Stimulated activated CD8-positive, alpha-beta memory T cell treated with anti-CD3 and anti-CD28 coated beads, Interleukin-7, amount 100 ng/mL, for 48 hours (primary cell): Measurements from ENCODE around the gene ZNF879.
A peak's percentile ranks its signal among the peaks of the same experiment; 100 is the strongest.

Source experiments
- DNase-seq, 2 donors: peaks; one replicate each; pipeline ENCODE4 v3.0.0-alpha.2; 2020; ENCODE audit warnings: low read depth in 1 of 2; ENCODE audit errors: extremely low read depth in 1 of 2

Gene ZNF879

GRCh38 chr5:179006564-179006963 lies 17.0 kb upstream of the ZNF879 start:
- DNase-seq: no peak

GRCh38 chr5:179008667-179009066 lies 14.9 kb upstream of the ZNF879 start:
- DNase-seq: no peak

GRCh38 chr5:179033004-179033580 lies 9.5 kb downstream of the ZNF879 start:
- no peak for DNase-seq

- DNase-seq: no peak
Measured at GRCh38 chr5:179044765-179045164, 21.2 kb downstream of the ZNF879 start.

GRCh38 chr5:179051784-179052183 lies 28.2 kb downstream of the ZNF879 start:
- no peak for DNase-seq

GRCh38 chr5:179054036-179054785 lies 30.6 kb downstream of the ZNF879 start:
- DNase-seq: no peak

GRCh38 chr5:179054876-179055275 lies 31.3 kb downstream of the ZNF879 start:
- no peak for DNase-seq

- no peak for DNase-seq
Measured at GRCh38 chr5:179055436-179055835, 31.8 kb downstream of the ZNF879 start.

GRCh38 chr5:179055841-179056240 lies 32.2 kb downstream of the ZNF879 start:
- no peak for DNase-seq

GRCh38 chr5:179060116-179061008 lies 36.8 kb downstream of the ZNF879 start, which contains the start of gene ZNF354C:
ZNF354C (plus strand) TSS chr5:179060373; CDS start chr5:179062069, 1,696 bp downstream.
- peak; percentile 59 to 80 for DNase-seq

- DNase-seq: no peak
Measured at GRCh38 chr5:179061025-179061424, 37.4 kb downstream of the ZNF879 start.

- no peak for DNase-seq
Measured at GRCh38 chr5:179065703-179066102, 42.1 kb downstream of the ZNF879 start.

- DNase-seq: no peak
Measured at GRCh38 chr5:179079165-179079987, 55.8 kb downstream of the ZNF879 start.

- DNase-seq: no peak
Measured at GRCh38 chr5:179080724-179081123, 57.1 kb downstream of the ZNF879 start.
